ENCODE data around the gene FAM185A.

GRCh38 chr7:102849079-102849478 is 100.3 kb downstream of the FAM185A start:
- TF ChIP-seq CTCF (IDR thresholded peaks at IDR 0.05) (no peak), POLR2A (IDR thresholded peaks at IDR 0.05) (no peak)

Measured in stomach (tissue), 4 donors.